ENCODE results near the gene RIN1. TPM values are rescaled to one million over a fixed set of nuclear protein-coding genes. Genes with fewer than 3 reads are reported as not detected.

The RIN1 gene
- total RNA-seq, 4 donors from 2014 or later, result 0.98 to 3.7 (median 3.3) TPM

DNA sequence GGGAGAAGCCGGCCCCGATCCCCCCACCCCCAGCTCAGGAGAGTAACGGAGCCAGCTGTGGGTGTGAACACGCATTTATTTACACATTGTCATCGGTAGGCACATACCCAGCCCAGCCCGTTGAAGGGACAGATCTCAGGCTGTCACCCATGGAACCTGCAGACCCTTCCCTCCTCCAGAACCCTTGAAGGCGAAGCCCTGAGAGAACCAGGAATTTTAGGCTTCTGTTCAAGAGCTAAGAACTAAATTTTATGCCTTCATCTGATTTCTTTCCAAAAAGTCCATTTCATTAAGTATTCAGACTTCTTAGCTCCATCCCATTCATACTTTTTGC is 9.0 kb upstream of the RIN1 start:
- TF ChIP-seq, protein P1, sequence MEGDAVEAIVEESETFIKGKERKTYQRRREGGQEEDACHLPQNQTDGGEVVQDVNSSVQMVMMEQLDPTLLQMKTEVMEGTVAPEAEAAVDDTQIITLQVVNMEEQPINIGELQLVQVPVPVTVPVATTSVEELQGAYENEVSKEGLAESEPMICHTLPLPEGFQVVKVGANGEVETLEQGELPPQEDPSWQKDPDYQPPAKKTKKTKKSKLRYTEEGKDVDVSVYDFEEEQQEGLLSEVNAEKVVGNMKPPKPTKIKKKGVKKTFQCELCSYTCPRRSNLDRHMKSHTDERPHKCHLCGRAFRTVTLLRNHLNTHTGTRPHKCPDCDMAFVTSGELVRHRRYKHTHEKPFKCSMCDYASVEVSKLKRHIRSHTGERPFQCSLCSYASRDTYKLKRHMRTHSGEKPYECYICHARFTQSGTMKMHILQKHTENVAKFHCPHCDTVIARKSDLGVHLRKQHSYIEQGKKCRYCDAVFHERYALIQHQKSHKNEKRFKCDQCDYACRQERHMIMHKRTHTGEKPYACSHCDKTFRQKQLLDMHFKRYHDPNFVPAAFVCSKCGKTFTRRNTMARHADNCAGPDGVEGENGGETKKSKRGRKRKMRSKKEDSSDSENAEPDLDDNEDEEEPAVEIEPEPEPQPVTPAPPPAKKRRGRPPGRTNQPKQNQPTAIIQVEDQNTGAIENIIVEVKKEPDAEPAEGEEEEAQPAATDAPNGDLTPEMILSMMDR (IDR thresholded peaks at IDR 0.05; ENCODE audit: low read depth), result no peak

DNA sequence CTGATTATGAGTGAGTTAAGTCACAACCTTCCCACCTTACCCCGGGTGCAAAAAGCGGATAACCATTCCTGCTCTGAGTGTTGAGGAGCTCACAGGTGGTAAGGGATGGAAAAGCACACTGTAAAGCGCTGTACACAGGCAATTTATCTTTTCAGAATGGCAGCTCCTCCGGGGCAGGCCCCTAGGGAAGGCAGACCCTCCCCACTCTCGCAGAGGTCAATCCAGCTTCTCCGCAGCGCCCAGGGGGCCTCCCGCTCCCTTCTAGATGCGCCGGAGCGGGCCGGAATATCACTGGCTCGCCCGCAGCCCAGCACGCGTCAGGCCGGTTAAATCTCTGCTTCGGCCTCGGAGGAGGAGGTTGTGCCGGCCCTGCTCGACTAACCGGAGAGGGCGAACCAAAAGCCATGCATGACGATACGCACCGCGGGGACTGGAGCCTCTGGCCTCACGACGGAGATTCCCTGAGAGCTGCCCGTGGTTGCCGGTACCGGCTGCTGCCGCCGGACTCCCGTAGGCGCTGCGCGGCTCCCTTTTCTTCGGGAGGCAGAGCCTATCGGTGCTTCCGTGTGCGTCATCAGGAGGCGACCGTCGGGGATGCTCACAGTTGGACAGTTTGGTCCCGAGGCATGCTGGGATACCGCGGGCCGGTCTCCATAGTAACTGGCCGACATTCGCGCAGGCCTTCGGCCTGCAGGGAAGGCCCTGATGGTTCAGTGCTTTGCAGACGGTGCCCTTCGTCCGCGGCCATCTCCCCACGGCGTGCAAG is 8.5 kb upstream of the RIN1 start, which contains the start of gene BRMS1:
Gene BRMS1, minus strand, starts transcription at position 555 of the 766 bp plus-strand sequence. CDS start 2,870 bp downstream, outside the sequence.
- TF ChIP-seq, protein P1 (IDR thresholded peaks at IDR 0.05; ENCODE audit: low read depth), result no peak

DNA sequence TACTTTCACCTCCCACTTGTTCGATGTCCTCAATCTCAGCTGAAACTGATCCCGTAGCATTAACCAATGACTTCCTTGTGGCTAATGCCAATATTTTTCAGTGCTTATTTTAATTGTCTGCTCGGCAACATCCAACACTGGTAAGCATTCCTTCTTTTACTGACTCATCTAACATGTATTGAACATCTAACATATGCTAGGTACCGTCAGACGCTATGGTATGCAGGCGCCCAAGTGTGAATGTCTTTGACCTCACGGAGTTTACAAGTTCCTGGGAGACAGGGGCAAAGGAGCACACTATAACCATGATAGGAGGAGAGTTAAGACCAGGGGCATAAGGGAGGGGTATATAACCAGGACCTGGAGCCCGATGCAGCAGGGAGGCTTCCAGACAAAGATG is 6.9 kb upstream of the RIN1 start:
- TF ChIP-seq, protein P1 (IDR thresholded peaks at IDR 0.05; ENCODE audit: low read depth), result no peak

DNA sequence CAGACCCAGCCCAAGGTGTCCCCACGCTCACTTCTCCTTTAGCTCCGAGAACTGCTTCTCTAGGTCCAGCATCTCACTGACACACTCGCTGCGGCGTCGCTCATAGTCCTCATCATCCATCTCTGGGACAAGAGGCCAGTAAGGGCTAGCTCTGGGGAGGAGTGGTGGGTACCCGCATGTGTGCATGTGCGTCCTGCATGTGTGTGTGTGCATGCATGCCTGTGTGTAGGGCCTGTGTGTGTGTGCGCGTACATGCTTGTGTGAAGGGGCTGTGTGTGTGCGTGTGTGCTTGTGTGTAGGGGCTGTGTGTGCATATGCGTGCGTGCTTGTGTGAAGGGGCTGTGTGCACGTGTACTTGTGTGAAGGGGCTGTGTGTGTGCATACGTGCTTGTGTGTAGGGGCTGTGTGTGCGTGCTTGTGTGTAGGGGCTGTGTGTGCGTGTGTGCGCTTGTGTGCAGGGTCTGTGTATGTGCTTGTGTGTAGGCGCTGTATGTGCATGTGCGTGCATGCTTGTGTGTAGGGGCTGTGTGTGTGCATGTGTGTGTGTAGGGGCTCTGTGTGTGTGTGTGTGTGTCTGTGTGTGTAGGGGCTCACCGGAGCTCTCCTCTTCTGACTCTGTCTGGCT is 5.4 kb upstream of the RIN1 start:
- TF ChIP-seq, protein P1 (IDR thresholded peaks at IDR 0.05; ENCODE audit: low read depth), result no peak

DNA sequence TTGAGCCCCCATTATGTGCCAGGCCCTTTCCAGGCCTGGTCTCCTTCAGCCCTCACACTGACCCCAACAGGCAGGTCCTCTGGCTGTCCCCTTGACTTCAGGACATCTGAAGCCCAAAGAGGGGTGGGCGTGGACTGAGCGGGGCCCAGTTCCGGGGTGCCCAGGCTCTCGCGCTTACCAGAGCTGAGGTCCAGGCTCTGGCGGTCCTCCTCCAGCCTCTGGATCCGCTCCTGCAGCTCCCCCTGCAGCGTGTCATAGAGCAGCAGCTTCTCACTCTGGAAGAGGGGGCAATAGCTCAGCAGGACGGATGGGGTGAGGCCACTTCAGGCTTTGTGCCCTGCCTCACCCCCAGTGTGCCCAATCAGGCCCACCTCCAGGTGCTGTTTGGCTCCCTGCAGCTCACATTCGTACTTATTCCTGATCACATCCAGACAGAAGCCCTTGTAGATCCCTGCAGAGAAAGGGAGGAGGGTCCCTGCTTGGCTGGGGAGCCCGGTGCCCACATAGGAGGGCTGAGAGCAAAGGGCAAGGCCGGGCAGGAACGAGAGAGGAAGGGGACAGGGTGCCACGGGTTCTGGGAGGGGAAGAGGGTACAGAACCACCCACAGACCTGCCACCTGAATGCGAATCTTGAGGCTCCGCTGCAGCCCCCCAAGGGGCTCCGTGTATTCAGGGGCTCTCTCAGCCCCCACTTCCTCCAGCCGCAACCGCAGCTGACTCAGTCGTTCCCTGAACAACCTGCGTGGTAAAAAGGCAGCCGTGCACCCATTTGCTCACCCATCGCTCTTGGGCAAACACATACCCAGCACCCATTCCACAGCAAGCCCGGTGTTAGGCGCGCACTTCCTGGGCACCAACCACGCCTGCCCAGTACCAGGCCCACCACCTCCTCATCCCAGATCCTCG is 4.6 kb upstream of the RIN1 start:
- TF ChIP-seq, protein P1 (IDR thresholded peaks at IDR 0.05; ENCODE audit: low read depth), result no peak

DNA sequence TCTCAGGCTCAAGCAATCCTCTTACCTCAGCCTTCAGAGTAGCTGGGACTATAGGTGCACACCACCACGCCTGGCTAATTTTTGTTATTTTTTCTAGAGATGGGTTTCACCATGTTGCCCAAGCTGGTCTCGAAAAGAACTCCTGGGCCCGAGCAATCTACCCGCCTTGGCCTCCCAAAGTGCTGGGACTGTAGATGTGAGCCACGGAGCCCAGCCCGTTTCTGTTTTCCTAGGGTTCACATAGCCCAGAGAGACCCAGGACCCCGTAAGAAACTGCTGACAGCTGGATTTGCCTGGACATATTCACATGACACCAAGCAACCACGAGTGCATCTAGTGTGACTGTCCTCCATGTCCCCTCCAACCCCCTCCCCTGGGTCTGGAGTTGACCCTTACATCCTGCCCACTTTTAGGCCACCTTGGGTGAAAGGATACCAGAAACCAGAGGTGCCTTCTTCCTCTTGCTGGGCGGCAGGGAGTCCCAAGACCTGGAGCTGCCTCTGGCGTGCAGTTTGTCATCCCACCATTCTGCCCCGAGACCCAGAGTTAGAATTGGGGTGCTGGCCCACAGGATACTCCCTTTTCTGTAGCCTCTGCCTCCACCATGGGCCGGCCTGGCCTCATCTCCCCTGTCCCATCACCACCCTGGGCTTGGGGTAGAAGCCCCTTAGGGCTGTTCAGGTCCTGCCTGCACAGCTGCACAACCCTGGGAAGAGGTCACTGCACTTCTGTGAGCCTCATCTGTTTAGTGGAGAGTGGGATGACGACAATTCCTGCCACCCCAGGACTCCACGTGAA is 3.7 kb upstream of the RIN1 start:
- TF ChIP-seq, protein P1 (IDR thresholded peaks at IDR 0.05; ENCODE audit: low read depth), result no peak
